ENCODE results near the gene LRP8. TPM values are rescaled to one million over a fixed set of nuclear protein-coding genes. Genes with fewer than 3 reads are reported as not detected.

Gene LRP8
- total and polyA plus RNA-seq, 4 donors: 2.6 to 20.0 (median 9.6) TPM

GRCh38 chr1:53316424-53316765, 11.5 kb downstream of the LRP8 start:
- no peak for ATAC-seq (ENCODE audit: insufficient read depth, low FRiP score)
- H3K4me1 ChIP-seq (ENCODE audit: control insufficient read depth in 5 of 5, insufficient read depth in 5 of 5, low read length in 5 of 5): peaks cover 0 to 24% (median 10%) of the 10 kb centered on the region in 5 donors
- H3K9ac ChIP-seq (ENCODE audit: insufficient read depth in 1 of 2, low read length in 2 of 2): no peak overlapping the region
- no peak overlapping the region for H3K4me3 ChIP-seq
- no peaks in the 10 kb centered on the region for H3K27me3 ChIP-seq (ENCODE audit: control insufficient read depth in 3 of 3, insufficient read depth in 3 of 3, low read length in 2 of 3)
- TF ChIP-seq CTCF (IDR thresholded peaks at IDR 0.05; ENCODE audit: control extremely low read depth, extremely low read depth): no peak
- no peak overlapping the region for H3K27ac ChIP-seq (ENCODE audit: low read depth in 1 of 2, low read length in 1 of 2)
- 22 to 63% methylated on average over 1 of the region's 1 CpG for WGBS, 2 donors
- H3K36me3 ChIP-seq (ENCODE audit: control insufficient read depth in 4 of 4, insufficient read depth in 4 of 4, low read length in 4 of 4): peaks cover 0 to 3% (median 0%) of the 10 kb centered on the region in 4 donors
- DNase-seq: no peak
- H3K9me3 ChIP-seq (ENCODE audit: control insufficient read depth in 4 of 4, insufficient read depth in 3 of 4, low read length in 3 of 4): peaks cover 0 to 2% (median 0%) of the 10 kb centered on the region in 4 donors

- Histone ChIP-seq H3K36me3 (ENCODE audit: control insufficient read depth in 4 of 4, insufficient read depth in 4 of 4, low read length in 4 of 4) (peaks cover 0 to 3% (median 0%) of the 10 kb centered on the region in 4 donors), H3K27ac (ENCODE audit: low read depth in 1 of 2, low read length in 1 of 2) (no peak overlapping the region), H3K4me1 (ENCODE audit: control insufficient read depth in 5 of 5, insufficient read depth in 5 of 5, low read length in 5 of 5) (peaks cover 0 to 29% (median 10%) of the 10 kb centered on the region in 5 donors), H3K9me3 (ENCODE audit: control insufficient read depth in 4 of 4, insufficient read depth in 3 of 4, low read length in 3 of 4) (peaks cover 0 to 2% (median 0%) of the 10 kb centered on the region in 4 donors), H3K9ac (ENCODE audit: insufficient read depth in 1 of 2, low read length in 2 of 2) (peak overlapping the region in 1 of 2 donors; percentile 25), H3K4me3 (no peak overlapping the region), H3K27me3 (ENCODE audit: control insufficient read depth in 3 of 3, insufficient read depth in 3 of 3, low read length in 2 of 3) (no peaks in the 10 kb centered on the region)
- ATAC-seq (ENCODE audit: insufficient read depth, low FRiP score) (no peak), DNase-seq (peak; percentile 58 to 66 (median 59))
- no peak for TF ChIP-seq CTCF (IDR thresholded peaks at IDR 0.05; ENCODE audit: control extremely low read depth, extremely low read depth)
- WGBS, 2 donors: 71 to 76% methylated on average over 10 of the region's 10 CpGs
Observed at GRCh38 chr1:53315456-53316423, 12.1 kb downstream of the LRP8 start.

DNA sequence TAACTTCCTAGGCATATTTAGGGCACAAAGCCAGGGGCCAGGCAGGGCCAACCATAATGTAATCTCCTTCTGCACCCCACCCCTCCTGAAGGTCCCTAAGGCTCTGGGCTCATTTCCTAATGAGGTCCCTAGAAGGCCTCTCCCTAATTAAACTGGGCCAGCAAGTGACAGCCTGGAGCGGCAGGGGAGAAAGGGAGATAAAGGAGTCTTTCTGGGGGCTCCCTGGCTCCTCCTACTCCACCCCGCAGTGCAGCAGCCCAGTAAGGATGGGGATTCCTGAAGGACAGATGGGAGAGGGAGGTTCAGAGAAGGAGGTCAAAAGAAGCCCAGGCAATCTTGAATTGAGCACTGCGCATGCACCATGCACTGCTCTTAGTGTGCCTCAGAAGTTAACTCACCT, 12.8 kb downstream of the LRP8 start:
- Histone ChIP-seq H3K36me3 (ENCODE audit: control insufficient read depth in 4 of 4, insufficient read depth in 4 of 4, low read length in 4 of 4) (peaks cover 0 to 3% (median 0%) of the 10 kb centered on the region in 4 donors), H3K27me3 (ENCODE audit: control insufficient read depth in 3 of 3, insufficient read depth in 3 of 3, low read length in 2 of 3) (no peaks in the 10 kb centered on the region), H3K27ac (ENCODE audit: low read depth in 1 of 2, low read length in 1 of 2) (no peak overlapping the region), H3K9ac (ENCODE audit: insufficient read depth in 1 of 2, low read length in 2 of 2) (no peak overlapping the region), H3K4me1 (ENCODE audit: control insufficient read depth in 5 of 5, insufficient read depth in 5 of 5, low read length in 5 of 5) (peaks cover 0 to 31% (median 10%) of the 10 kb centered on the region in 5 donors), H3K9me3 (ENCODE audit: control insufficient read depth in 4 of 4, insufficient read depth in 3 of 4, low read length in 3 of 4) (peaks cover 0 to 2% (median 0%) of the 10 kb centered on the region in 4 donors), H3K4me3 (no peak overlapping the region)
- 97% methylated on average over 3 of the region's 3 CpGs for WGBS, 2 donors
- DNase-seq: no peak
- no peak for ATAC-seq (ENCODE audit: insufficient read depth, low FRiP score)
- TF ChIP-seq CTCF (IDR thresholded peaks at IDR 0.05; ENCODE audit: control extremely low read depth, extremely low read depth): no peak
